H1 (cell line): ENCODE measurements around the gene ACSL6. TPM values are rescaled to one million over a fixed set of nuclear protein-coding genes. Genes with fewer than 3 reads are reported as not detected.
A peak's percentile ranks its signal among the peaks of the same experiment; 100 is the strongest.

ENCODE experiments used
- CTCF ChIA-PET: fragments of 300-600 bp; sonication (Branson Sonifier 250); formaldehyde crosslinking; loops from one replicate; lab custom pipeline; 2021; ENCODE audit not compliant: partially characterized antibody; lab: Charles Lee
- POLR2A ChIA-PET: fragments of 300-600 bp; sonication (Branson Sonifier 250); formaldehyde crosslinking; loops from one replicate; lab custom pipeline; 2021; ENCODE audit warnings: inconsistent platforms; ENCODE audit not compliant: partially characterized antibody; lab: Charles Lee
- DNase-seq, 2 experiments: peaks; one replicate each; pipeline versions ENCODE4 v3.0.0 to v3.0.0-alpha.2; 2010 to 2022; ENCODE audit warnings: low spot score in 2 of 2, low read depth in 1 of 2, mixed read lengths in 1 of 2
- FAIRE-seq: peaks from 2 replicates; lab custom pipeline; 2011; peaks lifted over from hg19 to GRCh38; lab: Jason Lieb, UNC
- H2AFZ ChIP-seq: 2 replicates; pipeline ENCODE4 v1.8.1; 2012; ENCODE audit warnings: low read length, inconsistent platforms
- H2AK5ac ChIP-seq: 2 replicates; pipeline ENCODE4 v1.6.1; 2013; ENCODE audit warnings: low read depth, low read length
- H2BK120ac ChIP-seq: replicated peaks from 2 replicates; pipeline ENCODE3; 2013; ENCODE audit warnings: low read depth, low read length, inconsistent platforms
- H2BK12ac ChIP-seq: 2 replicates; pipeline ENCODE4 v1.6.1; 2013; ENCODE audit warnings: low read depth, low read length
- H2BK15ac ChIP-seq: 2 replicates; pipeline ENCODE4 v1.6.1; 2013; ENCODE audit warnings: low read length
- H2BK20ac ChIP-seq: 2 replicates; pipeline ENCODE4 v1.6.1; 2013; ENCODE audit warnings: low read length
- H2BK5ac ChIP-seq: 2 replicates; pipeline ENCODE4 v1.6.1; 2013; ENCODE audit warnings: low read depth, low read length
- H3K14ac ChIP-seq: 2 replicates; pipeline ENCODE4 v1.6.1; 2013; ENCODE audit warnings: inconsistent platforms; ENCODE audit not compliant: insufficient read length
- H3K18ac ChIP-seq: 2 replicates; pipeline ENCODE4 v1.6.1; 2013; ENCODE audit warnings: low read length; ENCODE audit errors: extremely low read depth
- H3K23ac ChIP-seq: 2 replicates; pipeline ENCODE4 v1.6.1; 2013; ENCODE audit warnings: inconsistent platforms; ENCODE audit not compliant: insufficient read length
- H3K23me2 ChIP-seq: 2 replicates; pipeline ENCODE4 v1.6.1; 2013; ENCODE audit warnings: low read depth, low read length
- H3K27ac ChIP-seq: 2 replicates; pipeline ENCODE4 v1.6.1; 2011; ENCODE audit warnings: low read depth, low read length, inconsistent platforms
- H3K27me3 ChIP-seq, 4 experiments: replicated peaks in 1 of 4; 1 replicate in 1 of 4; 2 replicates in 3 of 4; pipeline versions ENCODE4 v1.6.1 to v1.8.1; 2011 to 2013; ENCODE audit warnings: low read length in 3 of 4, mild to moderate bottlenecking in 3 of 4, inconsistent platforms in 2 of 4, mixed read lengths in 2 of 4, moderate library complexity in 1 of 4; ENCODE audit not compliant: control insufficient read depth in 3 of 4, insufficient read depth in 3 of 4; ENCODE audit errors: extremely low read depth in 1 of 4
- H3K36me3 ChIP-seq, 4 experiments: 2 replicates each; pipeline versions ENCODE4 v1.6.1 to v1.8.1; 2011 to 2013; ENCODE audit warnings: mild to moderate bottlenecking in 4 of 4, low read length in 3 of 4, moderate library complexity in 2 of 4, control low read depth in 1 of 4, inconsistent platforms in 1 of 4; ENCODE audit not compliant: insufficient read depth in 4 of 4, control insufficient read depth in 2 of 4
- H3K4ac ChIP-seq: replicated peaks from 2 replicates; pipeline ENCODE3; 2013; ENCODE audit warnings: low read length, low read depth, mixed read lengths, inconsistent platforms; ENCODE audit not compliant: insufficient read length
- H3K4me1 ChIP-seq, 4 experiments: replicated peaks in 1 of 4; 1 replicate in 1 of 4; 2 replicates in 3 of 4; pipeline versions ENCODE4 v1.6.1 to v1.8.1; 2011 to 2013; ENCODE audit warnings: low read length in 3 of 4, inconsistent platforms in 2 of 4, mixed read lengths in 1 of 4; ENCODE audit not compliant: insufficient read depth in 4 of 4, control insufficient read depth in 3 of 4
- H3K4me2 ChIP-seq, 2 experiments: 2 replicates each; pipeline versions ENCODE4 v1.6.1 to v1.8.1; 2011 to 2013; ENCODE audit warnings: low read depth in 2 of 2, low read length in 2 of 2, control low read depth in 1 of 2, inconsistent platforms in 1 of 2, mild to moderate bottlenecking in 1 of 2; ENCODE audit not compliant: insufficient read depth in 1 of 2
- H3K4me3 ChIP-seq, 4 experiments: fragments of 200-600, 300-600 bp in 1 of 4; sonication (generic), shearing (Covaris generic), sonication (Bioruptor Twin) in 1 of 4; 2 replicates each; pipeline versions ENCODE4 v1.5.1 to v1.8.1; 2011 to 2016; ENCODE audit warnings: low read length in 4 of 4, low read depth in 3 of 4, control low read depth in 2 of 4, inconsistent platforms in 2 of 4, mild to moderate bottlenecking in 2 of 4, mixed read lengths in 1 of 4, moderate library complexity in 1 of 4; ENCODE audit not compliant: insufficient read depth in 2 of 4; ENCODE audit errors: extremely low read depth in 1 of 4
- H3K56ac ChIP-seq: replicated peaks from 2 replicates; pipeline ENCODE3; 2013; ENCODE audit warnings: low read depth, mild to moderate bottlenecking, mixed read lengths, low read length, inconsistent platforms; ENCODE audit not compliant: insufficient read length
- H3K79me1 ChIP-seq: 2 replicates; pipeline ENCODE4 v1.6.1; 2013; ENCODE audit warnings: low read depth, low read length, control low read depth
- H3K79me2 ChIP-seq, 2 experiments: 2 replicates each; pipeline versions ENCODE4 v1.6.1 to v1.8.1; 2012 to 2013; ENCODE audit warnings: low read length in 2 of 2, mild to moderate bottlenecking in 2 of 2, inconsistent platforms in 1 of 2; ENCODE audit not compliant: insufficient read depth in 2 of 2, control insufficient read depth in 1 of 2
- H3K9ac ChIP-seq, 4 experiments: replicated peaks in 1 of 4; 1 replicate in 1 of 4; 2 replicates in 3 of 4; pipeline versions ENCODE4 v1.6.1 to v1.8.1; 2011 to 2013; ENCODE audit warnings: low read depth in 3 of 4, low read length in 3 of 4, control low read depth in 2 of 4, mild to moderate bottlenecking in 2 of 4, moderate library complexity in 2 of 4, inconsistent platforms in 1 of 4; ENCODE audit errors: extremely low read depth in 1 of 4
- H3K9me3 ChIP-seq, 2 experiments: 2 replicates each; pipeline versions ENCODE4 v1.6.1 to v1.8.1; 2012 to 2013; ENCODE audit warnings: mild to moderate bottlenecking in 2 of 2, moderate library complexity in 2 of 2, control low read depth in 1 of 2, inconsistent platforms in 1 of 2, low read depth in 1 of 2, low read length in 1 of 2, mixed read lengths in 1 of 2; ENCODE audit not compliant: insufficient read depth in 2 of 2
- H4K20me1 ChIP-seq, 2 experiments: replicated peaks in 1 of 2; 2 replicates each; pipeline versions ENCODE3 to v1.8.1; 2011 to 2013; ENCODE audit warnings: inconsistent platforms in 2 of 2, low read length in 2 of 2, mild to moderate bottlenecking in 1 of 2; ENCODE audit not compliant: insufficient read depth in 2 of 2, control insufficient read depth in 1 of 2
- H4K5ac ChIP-seq: 2 replicates; pipeline ENCODE4 v1.6.1; 2013; ENCODE audit warnings: low read length, low read depth, mixed read lengths, inconsistent platforms; ENCODE audit not compliant: insufficient read length
- H4K8ac ChIP-seq: 2 replicates; pipeline ENCODE4 v1.8.0; 2013; ENCODE audit warnings: mild to moderate bottlenecking, moderate library complexity, low read length, inconsistent platforms; ENCODE audit not compliant: insufficient read depth; ENCODE audit errors: extremely low read depth
- H4K91ac ChIP-seq: replicated peaks from 2 replicates; pipeline ENCODE3; 2013; ENCODE audit warnings: low read length, mixed read lengths, inconsistent platforms; ENCODE audit not compliant: insufficient read length
- KDM4A ChIP-seq: IDR thresholded peaks from one replicate; pipeline ENCODE4 v1.7.1; 2012; ENCODE audit warnings: low read depth, mild to moderate bottlenecking, moderate library complexity, low read length, inconsistent platforms; ENCODE audit not compliant: severe bottlenecking
- MAFK ChIP-seq: IDR thresholded peaks from 2 replicates; pipeline ENCODE4 v1.6.1; 2012; ENCODE audit warnings: low read depth, mild to moderate bottlenecking, improper control_type of control experiment, low read length
- WGBS, 2 experiments: shearing (Covaris generic) in 1 of 2; methylation state at CpG; one replicate each; pipeline versions ENCODE4 v1.1.6 to v1.1.7; 2013 to 2015; ENCODE audit warnings: low lambda C conversion rate in 2 of 2, mixed read lengths in 2 of 2, inconsistent platforms in 1 of 2, low coverage in 1 of 2, missing lambda C conversion rate in 1 of 2; ENCODE audit not compliant: insufficient replicate concordance in 2 of 2, insufficient coverage in 1 of 2, insufficient read length in 1 of 2; ENCODE audit errors: extremely low coverage in 1 of 2, missing lambda C conversion rate in 1 of 2; 5-methylcytosine and 5-hydroxymethylcytosine counted together
- polyA plus RNA-seq, 7 experiments: library from polyadenylated mRNA; depleted of rRNA in 3 of 7; stranded (reverse) in 5 of 7; unstranded in 2 of 7; fragments of >200 nt in 5 of 7; fragments of 200-250 nt in 2 of 7; gene quantifications; 1 replicate in 5 of 7; 2 replicates in 1 of 7; 4 replicates in 1 of 7; pipeline versions ENCODE4 v1.2.1 to v1.2.3, GENCODE V29; 2011 to 2013; ENCODE audit warnings: missing spikeins in 2 of 7, mixed read lengths in 2 of 7
- total RNA-seq: library from RNA; stranded (reverse); fragmentation: NEBNext Ultra II Directional; extraction: Animal tissue kit (Norgen Biotek cat#: 25700); gene quantifications from 2 replicates; pipeline ENCODE4 v1.2.1, GENCODE V29; 2021

The ACSL6 gene
- total and polyA plus RNA-seq, 2 of the 8 experiments (the other 6 are each of a cell fraction or from before 2014, with no cell fraction given), result 2.3 to 2.4 TPM

DNA sequence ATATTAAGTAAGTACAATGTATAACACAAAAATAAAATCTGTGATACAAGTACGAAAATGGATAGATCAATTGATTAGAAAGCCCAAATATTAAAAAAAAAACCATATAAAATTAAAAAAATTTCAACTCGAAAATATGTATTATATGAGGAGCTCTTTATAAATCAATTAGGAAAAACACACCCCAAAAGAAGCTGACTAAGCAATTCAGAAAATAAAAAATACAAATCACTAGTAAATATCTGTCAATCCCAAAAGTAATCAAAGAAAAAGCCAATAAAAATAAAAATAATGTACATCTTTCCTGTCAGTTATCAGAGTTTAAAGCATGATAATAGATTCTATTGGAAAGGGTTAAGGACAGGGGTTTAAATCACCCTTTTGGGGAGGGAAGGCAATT, 10.2 kb upstream of the ACSL6 start:
- DNase-seq (no peak), FAIRE-seq (no peak)
- Histone ChIP-seq H4K91ac (no peak overlapping the region), H2AK5ac (no peak overlapping the region), H3K36me3 (no peaks in the 10 kb centered on the region), H2AFZ (no peak overlapping the region), H3K4me2 (no peak overlapping the region), H4K5ac (no peak overlapping the region), H3K23ac (no peak overlapping the region), H3K79me1 (no peaks in the 10 kb centered on the region), H4K20me1 (no peaks in the 10 kb centered on the region), H3K14ac (no peak overlapping the region), H3K9ac (no peak overlapping the region), H3K9me3 (no peaks in the 10 kb centered on the region), H3K4me1 (no peaks in the 10 kb centered on the region), H2BK120ac (no peak overlapping the region), H3K4ac (no peak overlapping the region), H3K27ac (no peak overlapping the region), H2BK15ac (no peak overlapping the region), H3K79me2 (no peaks in the 10 kb centered on the region), H2BK5ac (no peak overlapping the region), H3K18ac (no peak overlapping the region), H4K8ac (no peak overlapping the region), H3K4me3 (no peak overlapping the region), H3K27me3 (no peaks in the 10 kb centered on the region), H2BK20ac (no peak overlapping the region), H2BK12ac (no peak overlapping the region), H3K23me2 (peaks cover 2% of the 10 kb centered on the region; the same call in 1 of the 2 replicates), H3K56ac (no peak overlapping the region)
- ChIA-PET CTCF (interaction anchor here (0.6 kb wide), 1 partner anchor 211 kb away, joined by 3 read pairs; no protein-coding TSS in a partner anchor), POLR2A (no interaction called here)
- no peak for TF ChIP-seq KDM4A
- peak; percentile 65; the same call in 1 of the 2 replicates for TF ChIP-seq MAFK
- WGBS, 2 experiments, result 76% methylated on average over 2 of the region's 2 CpGs; no CpG with 5 or more reads in 1 of the 2 experiments
